ENCODE data around the gene GOLGA3.
A peak's percentile ranks its signal among the peaks of the same experiment; 100 is the strongest.
"Not testable (repeated sequence)": the region's sequence is repeated elsewhere in the genome, so short reads cannot be mapped to it uniquely, and the experiment has no call there.

The GOLGA3 gene

DNA sequence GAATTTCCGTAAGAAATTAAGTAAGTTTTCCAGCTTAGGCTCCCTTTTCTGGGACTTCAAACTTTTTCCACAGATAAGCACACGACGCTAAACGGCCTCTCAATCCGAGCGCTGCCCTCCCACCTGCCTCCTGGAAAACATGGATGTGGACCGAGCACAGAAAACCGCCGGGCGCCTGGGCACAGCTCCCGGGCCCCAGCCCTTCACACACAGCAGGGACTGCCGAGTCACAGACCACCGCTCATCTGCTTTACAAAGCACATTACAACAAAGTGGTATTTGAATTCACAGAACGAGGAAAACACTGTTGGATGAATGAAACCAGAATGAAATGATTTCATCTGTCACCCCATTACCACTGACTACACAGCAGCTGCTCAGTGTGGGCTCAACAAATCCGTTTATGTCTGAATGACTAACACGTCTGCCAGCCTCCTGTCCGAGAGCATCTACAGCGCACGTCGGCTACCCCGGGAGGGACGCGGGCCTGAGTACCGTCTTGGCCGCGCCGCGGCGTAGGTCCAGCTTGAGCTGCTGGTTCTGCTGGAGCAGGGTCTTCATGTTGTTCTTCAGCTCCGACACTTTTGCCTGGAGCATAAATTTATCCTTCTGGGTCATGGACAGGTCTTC is 53.9 kb downstream of the GOLGA3 start:
- TF ChIP-seq JUND (IDR thresholded peaks at IDR 0.05; ENCODE audit: low read depth): no peak
- in situ Hi-C loops (cut with HindIII; ENCODE audit: low pct_unique_long_range_greater_than_20kb, low sequenced_read_pairs): no loop called here
- DNase-seq (ENCODE audit: low read depth in 1 of 2, low spot score in 1 of 2): no peak

GRCh38 chr12:132774159-132774558 is 54.5 kb downstream of the GOLGA3 start:
- in situ Hi-C loops (cut with HindIII; ENCODE audit: low pct_unique_long_range_greater_than_20kb, low sequenced_read_pairs): no loop called here
- no peak for TF ChIP-seq JUND (IDR thresholded peaks at IDR 0.05; ENCODE audit: low read depth)
- DNase-seq (ENCODE audit: low read depth in 1 of 2, low spot score in 1 of 2): no peak

GRCh38 chr12:132773077-132773955 is 55.4 kb downstream of the GOLGA3 start:
- TF ChIP-seq JUND (IDR thresholded peaks at IDR 0.05; ENCODE audit: low read depth): no peak
- DNase-seq (ENCODE audit: low read depth in 1 of 2, low spot score in 1 of 2): no peak
- in situ Hi-C loops (cut with HindIII; ENCODE audit: low pct_unique_long_range_greater_than_20kb, low sequenced_read_pairs): no loop called here

- no peak for TF ChIP-seq JUND (IDR thresholded peaks at IDR 0.05; ENCODE audit: low read depth)
- in situ Hi-C loops (cut with HindIII; ENCODE audit: low pct_unique_long_range_greater_than_20kb, low sequenced_read_pairs): no loop called here
- no peak for DNase-seq (ENCODE audit: low read depth in 1 of 2, low spot score in 1 of 2)
Observed at GRCh38 chr12:132772606-132773005, 56.1 kb downstream of the GOLGA3 start.

DNA sequence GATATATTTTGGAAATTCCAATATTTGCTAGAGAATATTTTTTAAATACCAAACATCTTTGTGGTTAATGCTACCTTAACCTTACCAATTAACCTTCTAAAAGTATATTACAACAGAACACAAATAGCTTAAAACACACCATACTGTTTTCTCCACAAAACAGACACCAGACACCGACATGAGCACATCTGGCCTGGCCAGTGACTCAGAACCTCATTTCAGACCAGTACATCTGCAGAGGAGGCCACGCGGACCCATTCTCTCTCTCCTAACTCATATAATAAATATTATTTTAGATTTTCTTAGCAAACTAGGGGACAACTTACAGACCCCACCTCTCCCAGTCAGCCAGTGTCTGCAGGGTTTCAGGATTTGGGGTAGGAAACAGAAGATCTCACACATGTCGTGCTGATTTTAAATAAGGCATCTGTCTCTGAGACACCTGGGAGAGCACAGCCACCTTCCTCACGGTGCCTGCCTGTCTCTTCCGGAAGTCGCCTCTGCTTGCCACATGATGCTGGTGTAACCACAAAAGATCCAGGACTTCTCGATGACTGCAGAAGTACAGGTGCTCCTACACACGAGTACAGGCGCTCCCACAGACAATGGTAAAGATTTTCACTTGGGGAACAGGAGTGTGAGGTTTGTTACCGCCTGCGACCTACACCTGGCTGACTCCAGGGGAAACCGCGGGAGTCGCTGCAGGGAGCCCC is 57.4 kb downstream of the GOLGA3 start:
- in situ Hi-C loops (cut with HindIII; ENCODE audit: low pct_unique_long_range_greater_than_20kb, low sequenced_read_pairs): no loop called here
- DNase-seq (ENCODE audit: low read depth in 1 of 2, low spot score in 1 of 2): no peak
- TF ChIP-seq JUND (IDR thresholded peaks at IDR 0.05; ENCODE audit: low read depth): no peak

DNA sequence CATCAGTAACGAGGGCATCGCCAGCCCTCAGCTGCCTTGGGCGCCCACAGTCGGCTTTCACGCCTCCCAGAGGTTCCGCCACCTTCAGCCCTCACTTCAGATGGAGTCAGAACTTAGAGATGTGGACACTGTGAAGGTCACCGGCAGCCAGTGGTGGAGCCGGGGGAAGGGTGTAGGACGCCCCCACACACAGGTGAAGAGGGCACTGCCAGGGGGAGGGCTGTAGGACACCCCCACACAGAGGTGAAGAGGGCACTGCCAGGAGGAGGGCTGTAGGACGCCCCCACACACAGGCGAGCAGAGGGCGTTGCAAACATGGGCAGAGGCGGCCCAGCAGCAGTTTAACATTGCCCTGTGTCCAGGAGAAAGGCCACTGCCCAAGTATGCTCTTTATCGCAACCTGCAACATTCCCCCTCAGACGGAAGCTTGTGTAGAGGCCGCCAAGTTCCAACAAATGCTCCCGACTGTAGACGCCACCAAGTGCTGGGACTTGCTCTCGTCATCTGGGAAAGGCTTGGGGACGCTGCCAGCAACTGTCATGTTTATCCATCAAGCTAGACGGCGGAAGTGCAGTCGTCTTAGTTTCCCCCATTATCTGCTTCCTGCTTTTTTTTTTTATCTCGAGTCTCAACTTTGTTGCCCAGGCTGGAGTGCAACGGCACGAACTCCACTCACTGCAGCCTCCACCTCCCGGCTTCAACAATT is 62.1 kb downstream of the GOLGA3 start:
- DNase-seq (ENCODE audit: low read depth in 1 of 2, low spot score in 1 of 2): no peak
- in situ Hi-C loops (cut with HindIII; ENCODE audit: low pct_unique_long_range_greater_than_20kb, low sequenced_read_pairs): no loop called here
- TF ChIP-seq JUND (IDR thresholded peaks at IDR 0.05; ENCODE audit: low read depth): no peak

DNA sequence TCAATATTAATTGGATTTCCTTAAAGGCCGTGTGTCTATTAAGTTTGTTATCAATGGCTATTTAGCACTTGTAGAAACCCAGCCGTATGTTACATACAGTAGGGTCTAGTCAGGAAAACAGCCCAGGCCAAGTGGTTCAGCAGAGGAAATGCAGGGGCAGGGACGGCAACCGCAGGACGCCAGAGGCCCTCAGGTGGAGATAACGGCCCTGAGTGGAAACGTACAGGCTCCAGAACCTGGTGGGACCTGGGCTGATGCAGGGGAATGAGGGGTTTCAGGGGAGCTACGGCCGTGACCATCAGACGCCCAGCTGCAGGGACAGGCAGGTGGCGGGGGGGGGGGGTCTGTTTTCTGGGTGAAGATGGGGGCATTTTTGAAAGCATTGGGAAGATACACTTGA is 63.3 kb downstream of the GOLGA3 start:
- no peak for DNase-seq (ENCODE audit: low read depth in 1 of 2, low spot score in 1 of 2)
- in situ Hi-C loops (cut with HindIII; ENCODE audit: low pct_unique_long_range_greater_than_20kb, low sequenced_read_pairs): no loop called here
- no peak for TF ChIP-seq JUND (IDR thresholded peaks at IDR 0.05; ENCODE audit: low read depth)

GRCh38 chr12:132764231-132764630 is 64.4 kb downstream of the GOLGA3 start:
- DNase-seq (ENCODE audit: low read depth in 1 of 2, low spot score in 1 of 2): no peak
- no peak for TF ChIP-seq JUND (IDR thresholded peaks at IDR 0.05; ENCODE audit: low read depth)

GRCh38 chr12:132761921-132762583 is 66.6 kb downstream of the GOLGA3 start:
- DNase-seq (ENCODE audit: low read depth in 1 of 2, low spot score in 1 of 2): peak; percentile 91 to 95
- TF ChIP-seq JUND (IDR thresholded peaks at IDR 0.05; ENCODE audit: low read depth): no peak
- in situ Hi-C loops (cut with HindIII; ENCODE audit: low pct_unique_long_range_greater_than_20kb, low sequenced_read_pairs): no loop called here

More at GRCh38 chr12:132764231-132764630, 64.4 kb downstream of the GOLGA3 start:
- in situ Hi-C loops (cut with HindIII; ENCODE audit: low pct_unique_long_range_greater_than_20kb, low sequenced_read_pairs): no loop called here

DNA sequence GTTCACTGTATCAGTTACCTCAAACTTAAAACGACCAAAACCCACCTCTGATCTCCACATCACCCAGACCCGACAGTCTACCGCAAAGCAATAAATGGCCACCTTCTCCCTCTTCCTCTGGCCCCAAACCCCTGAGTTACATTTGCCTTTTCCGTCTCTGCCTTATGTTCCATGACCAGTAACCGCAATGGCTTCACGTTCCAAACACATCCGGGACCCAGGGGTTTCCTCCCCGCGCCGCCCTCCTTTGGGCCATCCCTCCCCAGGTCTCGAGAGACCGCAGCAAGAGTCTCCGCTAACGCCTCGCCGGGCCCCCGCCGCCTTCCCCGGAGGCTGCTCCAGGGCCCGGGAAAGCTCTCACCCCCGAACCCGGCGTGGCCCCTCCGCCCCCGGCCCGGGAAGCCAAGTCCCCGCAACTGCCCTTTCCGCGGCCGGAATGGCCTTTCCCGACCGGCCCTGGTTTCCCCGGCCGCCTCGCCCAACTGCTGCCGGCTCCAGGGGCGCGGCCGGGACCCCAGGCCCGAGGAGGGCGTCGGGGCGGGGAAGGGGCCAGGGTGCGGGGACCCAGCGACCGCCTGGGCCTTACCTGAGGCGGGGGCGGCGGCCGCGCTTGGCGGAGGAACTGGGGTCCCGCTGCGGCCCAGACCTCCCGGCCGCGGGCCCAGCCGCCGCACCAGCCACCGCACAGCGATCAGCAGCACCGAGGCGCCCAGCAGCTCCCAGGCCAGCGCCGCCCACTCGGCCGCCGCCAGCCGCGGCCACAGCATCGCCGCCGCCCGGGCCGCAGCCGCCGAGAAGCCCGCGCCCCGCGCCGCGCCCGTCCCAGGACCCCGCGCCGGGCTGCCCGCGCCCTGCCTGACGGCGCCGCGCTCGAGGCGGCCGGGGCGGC is 67.4 kb downstream of the GOLGA3 start, which contains the start of gene ANKLE2:
TSS of gene ANKLE2 (minus strand) at position 801 of the 889 bp plus-strand sequence. CDS start at position 767, 34 bp downstream.
- in situ Hi-C loops (cut with HindIII; ENCODE audit: low pct_unique_long_range_greater_than_20kb, low sequenced_read_pairs): no loop called here
- peak; percentile 53 to 72 for DNase-seq (ENCODE audit: low read depth in 1 of 2, low spot score in 1 of 2)
- TF ChIP-seq JUND (IDR thresholded peaks at IDR 0.05; ENCODE audit: low read depth): no peak

- DNase-seq (ENCODE audit: low read depth in 1 of 2, low spot score in 1 of 2): no peak
- in situ Hi-C loops (cut with HindIII; ENCODE audit: low pct_unique_long_range_greater_than_20kb, low sequenced_read_pairs): no loop called here
- TF ChIP-seq JUND (IDR thresholded peaks at IDR 0.05; ENCODE audit: low read depth): no peak
Observed at GRCh38 chr12:132759359-132759758, 69.3 kb downstream of the GOLGA3 start.

DNA sequence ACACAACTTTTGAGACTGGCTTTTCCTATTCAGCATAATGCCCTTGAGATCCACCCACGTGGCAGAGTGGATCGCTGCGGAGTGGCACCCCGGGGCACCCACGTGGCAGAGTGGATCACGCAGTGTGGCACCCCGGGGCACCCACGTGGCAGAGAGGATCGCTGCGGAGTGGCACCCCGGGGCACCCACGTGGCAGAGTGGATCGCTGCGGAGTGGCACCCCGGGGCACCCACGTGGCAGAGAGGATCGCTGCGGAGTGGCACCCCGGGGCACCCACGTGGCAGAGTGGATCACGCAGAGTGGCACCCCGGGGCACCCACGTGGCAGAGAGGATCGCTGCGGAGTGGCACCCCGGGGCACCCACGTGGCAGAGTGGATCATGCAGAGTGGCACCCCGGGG is 69.8 kb downstream of the GOLGA3 start:
- DNase-seq (ENCODE audit: low read depth in 1 of 2, low spot score in 1 of 2); in situ Hi-C loops (cut with HindIII; ENCODE audit: low pct_unique_long_range_greater_than_20kb, low sequenced_read_pairs): not testable (repeated sequence)
